Esophagus mucosa (tissue), 1 donor: ENCODE results near the gene MYO1A. TPM values are rescaled to one million over a fixed set of nuclear protein-coding genes. Genes with fewer than 3 reads are reported as not detected.
"Not testable (repeated sequence)": the region's sequence is repeated elsewhere in the genome, so short reads cannot be mapped to it uniquely, and the experiment has no call there.

ENCODE experiments used
- ATAC-seq: fragments of 200-7000 bp; cut with Tn5 transposase; one replicate; pipeline ENCODE4 v1.9.1; 2020
- total RNA-seq: library from RNA; stranded (reverse); gene quantifications from one replicate; pipeline ENCODE4 v1.2.4, GENCODE V29; 2023
- donor health status: DM: yes; HTN: yes; CAD: no.

The MYO1A gene
- total RNA-seq, 1 donor from 2014 or later, result 0.52 TPM

DNA sequence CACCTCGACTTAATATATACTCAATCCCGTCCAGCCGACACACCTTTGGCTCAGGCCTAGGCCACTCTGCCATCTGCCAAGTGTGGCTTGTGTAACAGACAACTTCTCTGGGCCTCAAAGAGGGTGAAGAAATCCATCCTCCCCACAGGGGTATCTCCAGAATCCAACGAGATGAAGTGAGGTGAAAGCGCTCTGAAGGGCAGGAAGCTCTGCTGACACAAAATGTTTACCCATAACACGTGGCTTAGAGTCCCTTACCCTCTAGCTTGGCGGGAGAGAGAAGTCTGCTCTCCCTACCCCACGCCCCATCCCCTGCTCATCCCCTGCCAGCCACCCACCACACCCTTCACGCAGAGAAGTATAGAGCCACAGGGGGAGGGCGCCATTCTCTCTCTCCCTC lies 56.6 kb downstream of the MYO1A start:
- ATAC-seq, result no peak

- peak; percentile 21 for ATAC-seq
Measured at GRCh38 chr12:56991319-56992246, 58.3 kb downstream of the MYO1A start.

DNA sequence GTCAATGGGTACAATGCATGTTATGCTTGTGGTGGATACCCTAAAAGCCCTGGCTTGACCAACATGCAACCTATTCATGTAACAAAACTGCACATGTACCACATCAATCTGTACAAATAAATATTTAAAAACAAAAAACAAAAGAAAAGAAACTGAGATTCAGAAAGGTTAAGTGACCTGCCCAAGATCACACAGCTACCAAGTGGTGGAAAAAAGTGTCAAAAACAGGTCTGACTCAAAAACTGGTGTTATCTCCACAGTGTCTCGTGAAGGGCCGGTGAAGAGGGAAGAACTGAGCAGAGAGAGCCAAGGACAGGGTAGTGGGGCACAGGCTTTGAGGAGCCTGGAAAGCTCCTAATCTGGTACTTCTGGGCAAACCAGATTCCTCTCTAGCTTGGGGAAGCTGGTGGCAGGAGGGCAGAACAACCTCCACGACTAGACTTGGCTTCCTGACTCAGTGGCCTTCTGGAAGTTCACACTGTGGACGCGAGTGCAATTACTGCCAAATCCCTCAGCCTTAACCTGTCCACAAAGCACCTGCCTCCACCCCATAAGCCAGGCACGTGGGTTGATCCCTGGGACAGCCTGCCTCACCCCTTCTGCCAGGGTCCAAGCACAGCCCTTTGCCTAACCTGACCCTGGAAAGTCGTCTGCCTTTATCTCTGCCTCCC lies 59.1 kb downstream of the MYO1A start:
- ATAC-seq, result peak; percentile 50

DNA sequence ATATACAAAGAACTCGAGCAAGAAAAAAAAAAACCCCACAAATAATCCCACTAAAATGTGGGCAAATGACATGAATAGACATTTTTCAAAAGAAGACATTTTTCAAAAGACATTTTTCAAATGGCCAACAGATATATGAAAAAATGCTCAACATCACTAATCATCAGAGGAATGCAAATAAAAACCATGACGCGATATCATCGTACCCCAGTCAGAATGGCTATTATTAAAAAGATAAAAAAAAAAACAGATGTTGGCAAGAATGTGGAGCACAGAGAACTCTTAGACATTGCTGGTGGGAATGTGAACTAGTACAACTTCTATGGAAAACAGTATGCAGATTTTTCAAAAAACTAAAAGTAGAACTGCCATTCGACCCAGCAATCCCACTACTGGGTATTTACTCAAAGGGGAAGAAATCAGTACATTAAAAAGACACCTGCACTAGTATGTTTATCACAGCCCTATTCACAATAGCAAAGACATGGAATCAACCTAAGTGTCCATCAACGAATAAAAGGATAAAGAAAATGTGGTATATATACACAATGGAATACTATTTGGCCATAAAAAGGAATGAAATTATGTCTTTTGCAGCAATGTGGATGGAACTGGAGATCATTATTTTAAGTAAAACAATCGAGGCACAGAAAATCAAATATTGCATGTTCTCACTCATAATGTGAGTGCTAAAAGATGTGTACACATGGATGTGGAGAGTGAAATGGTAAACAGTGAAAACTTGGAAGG lies 59.9 kb downstream of the MYO1A start:
- no peak for ATAC-seq

DNA sequence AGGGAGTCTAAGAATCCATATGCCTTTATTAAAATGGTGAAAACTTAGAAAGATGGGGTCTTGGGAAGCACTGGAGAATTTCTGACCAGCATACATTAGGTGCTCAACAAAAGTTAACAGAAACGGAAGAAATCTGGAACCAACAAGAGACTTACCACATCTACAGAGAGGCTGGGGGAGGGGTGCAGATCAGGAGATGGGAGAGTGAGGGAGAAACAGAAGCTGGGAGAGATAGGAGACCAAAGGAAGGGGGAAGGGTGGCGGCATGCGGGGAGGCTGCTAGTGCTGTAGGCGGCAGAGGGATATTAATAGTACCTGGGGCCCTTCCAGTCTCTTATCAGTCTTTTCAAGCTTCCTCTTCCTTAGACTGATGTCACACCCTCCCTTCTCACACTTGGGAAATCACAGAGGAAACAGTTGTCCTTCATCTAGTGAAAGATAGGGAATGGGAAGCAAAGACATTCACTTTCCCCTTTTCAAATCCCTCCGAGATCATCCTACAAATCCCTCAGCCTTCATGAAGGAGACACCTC lies 61.7 kb downstream of the MYO1A start:
- no peak for ATAC-seq

DNA sequence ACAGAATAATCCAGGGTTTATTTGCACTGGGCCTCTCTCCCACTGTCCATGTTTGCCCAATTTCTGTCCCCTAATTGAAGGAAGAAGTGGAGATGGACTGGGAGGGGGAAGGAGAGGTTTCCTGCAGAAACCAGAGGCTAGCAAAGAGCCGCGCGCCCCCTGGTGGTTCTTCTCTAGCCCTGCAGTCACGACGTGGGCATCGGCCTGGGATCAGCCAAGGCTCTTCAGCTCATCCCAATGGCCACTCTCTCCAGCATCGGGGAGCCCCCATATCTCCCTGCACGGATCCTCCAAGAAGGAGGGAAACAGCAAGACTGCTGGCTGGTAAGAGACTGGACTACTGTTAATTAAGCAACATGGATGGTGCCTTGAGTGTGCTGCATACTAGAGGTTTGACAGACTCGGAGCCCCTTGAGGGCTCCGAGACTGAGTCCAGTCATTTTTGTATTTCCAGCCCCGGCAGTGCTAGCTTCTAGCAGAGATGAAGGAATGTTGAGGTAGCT lies 62.3 kb downstream of the MYO1A start:
- peak; percentile 55 for ATAC-seq

- ATAC-seq, result no peak
Measured at GRCh38 chr12:56987011-56987410, 62.9 kb downstream of the MYO1A start.

DNA sequence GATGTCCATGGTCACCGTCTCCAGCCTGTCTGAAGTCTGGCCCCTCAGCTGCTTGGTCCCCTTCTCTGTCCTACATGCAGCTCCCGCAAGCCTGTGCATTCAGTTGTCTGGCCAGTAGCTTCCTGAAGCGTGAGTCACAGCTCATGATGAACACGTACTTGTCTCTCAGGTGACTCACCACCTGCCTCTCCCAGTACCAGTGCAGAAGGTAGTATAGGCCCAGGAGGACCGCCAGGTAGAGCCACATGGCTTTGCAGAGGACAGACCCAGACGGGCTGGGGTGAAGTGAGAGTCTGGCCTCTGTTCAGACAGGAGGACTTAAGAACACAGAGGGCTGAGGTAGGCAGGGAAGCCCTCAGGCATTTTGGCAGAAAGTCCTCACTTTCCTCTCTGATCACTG lies 64.2 kb downstream of the MYO1A start:
- ATAC-seq, result peak; percentile 98

GRCh38 chr12:56983386-56983785 lies 66.5 kb downstream of the MYO1A start:
- ATAC-seq, result no peak

DNA sequence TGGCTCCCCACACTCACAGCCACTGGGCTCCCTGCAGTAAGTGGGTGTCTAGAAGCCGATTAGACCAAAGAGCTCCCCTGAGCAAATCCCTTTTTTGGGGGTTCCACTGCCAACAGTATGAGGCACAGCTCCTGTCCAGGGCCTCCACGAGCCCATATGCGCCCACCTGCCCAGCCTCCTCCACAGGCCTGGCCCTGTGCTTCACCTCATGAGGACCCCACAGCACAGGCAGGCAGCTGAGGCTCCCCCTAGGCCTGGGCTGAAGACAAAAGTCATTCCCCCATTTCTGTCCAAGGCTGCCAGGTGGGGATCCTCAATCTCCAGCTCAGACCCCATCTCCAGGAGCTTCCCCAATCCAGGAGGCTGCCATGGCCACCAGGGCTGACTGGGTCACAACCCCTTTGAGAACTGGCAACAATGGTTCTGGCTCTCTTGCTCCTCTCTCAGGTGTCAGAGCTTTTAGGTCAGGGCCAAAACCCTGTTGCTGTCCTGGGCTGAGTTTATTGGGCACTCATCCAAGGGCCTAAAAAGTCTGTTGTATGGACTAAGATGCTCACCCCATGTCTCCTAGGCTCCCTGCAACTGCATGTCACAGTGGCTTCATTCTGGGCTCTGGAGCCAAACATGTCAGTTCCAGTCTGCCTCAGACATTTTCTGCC lies 67.2 kb downstream of the MYO1A start:
- not testable (repeated sequence) for ATAC-seq

GRCh38 chr12:56980941-56981530 lies 68.9 kb downstream of the MYO1A start:
- ATAC-seq, result no peak

DNA sequence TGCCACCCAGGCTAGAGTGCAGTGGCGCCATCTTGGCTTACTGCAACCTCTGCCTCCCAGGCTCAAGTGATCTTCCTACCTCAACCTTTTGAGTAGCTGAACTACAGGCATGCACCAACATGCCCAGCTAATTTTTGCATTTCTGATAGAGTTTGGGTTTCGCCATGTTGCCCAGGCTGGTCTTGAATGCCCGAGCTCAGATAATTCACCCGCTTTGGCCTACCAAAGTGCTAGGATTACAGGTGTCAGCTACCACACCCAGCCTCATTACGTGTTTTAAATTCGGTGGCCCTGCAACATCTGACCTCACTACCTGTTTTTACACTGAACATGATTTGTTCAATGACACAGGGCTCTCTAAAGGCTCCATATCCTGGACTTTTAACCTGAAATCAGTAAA lies 69.7 kb downstream of the MYO1A start:
- ATAC-seq, result peak; percentile 81

DNA sequence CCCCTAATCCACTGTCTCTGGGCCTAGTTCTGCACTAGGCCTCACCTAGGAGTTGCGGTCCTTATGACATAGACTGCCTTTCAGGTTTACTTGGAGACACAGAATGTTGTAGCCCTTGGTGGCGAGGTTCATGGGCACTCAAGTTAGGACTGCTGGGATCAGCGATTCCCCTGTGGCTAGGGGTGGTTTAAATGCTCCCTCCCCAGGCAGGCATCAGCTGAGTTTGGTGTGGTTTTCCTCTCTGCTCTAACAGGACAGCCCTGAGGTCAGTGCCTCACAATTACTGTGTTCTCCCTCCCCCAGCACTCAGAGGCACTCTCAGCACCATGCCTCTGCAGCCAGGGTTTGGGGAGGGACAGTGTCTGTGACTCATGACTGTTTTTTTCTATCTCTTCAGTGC lies 70.3 kb downstream of the MYO1A start:
- ATAC-seq, result peak; percentile 34

Other genes with a start within 250 kb of the MYO1A start
- gene SDR9C7, start 115.7 kb downstream of the MYO1A start, total RNA-seq, result 26.0 TPM
- 2.4 TPM for gene RDH16, start 92.5 kb downstream of the MYO1A start, total RNA-seq
- 2.6 TPM for gene ZBTB39, start 43.6 kb downstream of the MYO1A start, total RNA-seq
- not detected for gene TAC3, start 33.6 kb downstream of the MYO1A start, total RNA-seq
- gene NEMP1, start 28.7 kb upstream of the MYO1A start, total RNA-seq, result 5.7 TPM
- 13.7 TPM for gene NAB2, start 39.0 kb upstream of the MYO1A start, total RNA-seq
- gene STAT6, start 61.2 kb upstream of the MYO1A start, total RNA-seq, result 108 TPM
- 74.0 TPM for gene LRP1, start 78.4 kb upstream of the MYO1A start, total RNA-seq
- not detected for gene LRP1-AS, start 97.5 kb upstream of the MYO1A start, total RNA-seq
- gene NXPH4, start 166.7 kb upstream of the MYO1A start, total RNA-seq, result 6.7 TPM
- gene SHMT2, start 179.6 kb upstream of the MYO1A start, total RNA-seq, result 126 TPM
- gene STAC3, start 201.1 kb upstream of the MYO1A start, total RNA-seq, result 1.1 TPM